Smooth muscle cell (in vitro differentiated cells): ENCODE measurements around the gene IPO5. TPM values are rescaled to one million over a fixed set of nuclear protein-coding genes. Genes with fewer than 3 reads are reported as not detected.

Experiments used
- DNase-seq: peaks from one replicate; lab custom pipeline; 2025; ENCODE audit not compliant: unreplicated experiment; lab: John Stamatoyannopoulos, UW
- H2AFZ ChIP-seq: fragments of 200-600 bp; sonication (generic); 2 replicates; pipeline ENCODE4 v1.6.0; 2016; ENCODE audit warnings: antibody characterized with exemption, low read depth, mild to moderate bottlenecking
- H3F3A ChIP-seq: fragments of 200-600 bp; sonication (generic); 2 replicates; pipeline ENCODE4 v1.6.0; 2017; ENCODE audit warnings: antibody characterized with exemption, low read depth
- H3K27ac ChIP-seq: fragments of 200-600 bp; sonication (generic); 2 replicates; pipeline ENCODE4 v1.5.1; 2016; ENCODE audit warnings: low read depth, mild to moderate bottlenecking
- H3K27me3 ChIP-seq: fragments of 200-600 bp; sonication (generic); 2 replicates; pipeline ENCODE4 v1.6.1; 2016; ENCODE audit warnings: low read depth, mild to moderate bottlenecking
- H3K36me3 ChIP-seq: fragments of 200-600 bp; sonication (generic); 2 replicates; pipeline ENCODE4 v1.5.1; 2016; ENCODE audit warnings: low read depth
- H3K4me1 ChIP-seq: fragments of 200-600 bp; sonication (generic); 2 replicates; pipeline ENCODE4 v1.5.1; 2016; ENCODE audit warnings: low read depth
- H3K4me2 ChIP-seq: fragments of 200-600 bp; sonication (generic); 2 replicates; pipeline ENCODE4 v1.6.0; 2016; ENCODE audit warnings: mild to moderate bottlenecking
- H3K4me3 ChIP-seq: fragments of 200-600 bp; sonication (generic); 2 replicates; pipeline ENCODE4 v1.5.1; 2016; ENCODE audit warnings: mild to moderate bottlenecking
- H3K79me2 ChIP-seq: fragments of 200-600 bp; sonication (generic); 2 replicates; pipeline ENCODE4 v1.6.0; 2016; ENCODE audit warnings: low read depth, mild to moderate bottlenecking
- H3K9ac ChIP-seq: fragments of 200-600 bp; sonication (generic); 2 replicates; pipeline ENCODE4 v1.6.0; 2016; ENCODE audit warnings: low read depth
- H3K9me3 ChIP-seq: fragments of 200-600 bp; sonication (generic); replicated peaks from 2 replicates; pipeline ENCODE4 v1.5.1; 2016; ENCODE audit warnings: low read depth
- H4K20me1 ChIP-seq: fragments of 200-600 bp; sonication (generic); 2 replicates; pipeline ENCODE4 v1.6.0; 2016; ENCODE audit warnings: low read depth
- WGBS: methylation state at CpG from one replicate; pipeline ENCODE4 v1.1.7; 2016; ENCODE audit warnings: low lambda C conversion rate; 5-methylcytosine and 5-hydroxymethylcytosine counted together
- polyA plus RNA-seq: library from polyadenylated mRNA; unstranded; fragments of >200 nt; fragmentation: Nextera tagmentation; extraction: Ambion mirVana; gene quantifications from 2 replicates; pipeline ENCODE4 v1.2.1, GENCODE V29; 2016
- small RNA-seq: library from RNA; depleted of rRNA; stranded (forward); fragments of <200 nt; gene quantifications from one replicate; pipeline ENCODE3, GENCODE V24; 2014
- total RNA-seq: library from RNA; depleted of rRNA; stranded (reverse); fragments of >200 nt; gene quantifications from 2 replicates; pipeline ENCODE4 v1.2.3, GENCODE V29; 2014
- TF ChIP-seq, protein P1 (sequence below): fragments of 200-600 bp; sonication (generic); IDR thresholded peaks from 2 replicates; pipeline ENCODE4 v1.5.1; 2017; ENCODE audit warnings: borderline replicate concordance, mild to moderate bottlenecking, antibody characterized with exemption; ENCODE audit not compliant: insufficient read depth, poor library complexity, severe bottlenecking

The IPO5 gene
- total and polyA plus RNA-seq, 2 experiments from 2014 or later, result 42.9 to 78.6 TPM

DNA sequence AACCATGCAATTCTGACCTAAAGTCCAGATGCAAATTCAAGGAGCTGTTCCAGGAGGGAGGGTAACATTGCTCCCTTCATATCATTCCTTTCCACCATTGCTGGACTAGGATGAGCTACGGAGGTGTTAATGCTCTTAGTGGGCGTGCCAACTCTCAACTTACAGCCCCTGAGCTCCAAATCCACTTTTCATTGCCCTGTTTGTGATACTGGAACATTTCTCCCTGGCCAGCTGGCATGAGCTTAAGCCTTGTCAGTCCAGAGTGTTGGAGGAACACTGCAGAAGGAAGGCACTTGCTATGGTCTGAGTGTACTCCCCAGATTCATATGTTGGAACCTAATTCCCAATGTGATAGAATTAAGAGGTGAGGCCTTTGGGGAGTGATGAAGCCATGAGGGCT is 119.0 kb downstream of the IPO5 start:
- no peak for DNase-seq
- 93% methylated on average over 2 of the region's 2 CpGs for WGBS
- Histone ChIP-seq H3K36me3 (no peaks in the 10 kb centered on the region), H3K27me3 (no peaks in the 10 kb centered on the region), H3K27ac (no peak overlapping the region), H3K9me3 (no peaks in the 10 kb centered on the region), H3K4me3 (no peak overlapping the region), H2AFZ (no peak overlapping the region), H4K20me1 (no peaks in the 10 kb centered on the region), H3F3A (no peaks in the 10 kb centered on the region), H3K4me2 (no peak overlapping the region), H3K9ac (no peak overlapping the region), H3K4me1 (no peaks in the 10 kb centered on the region), H3K79me2 (no peaks in the 10 kb centered on the region)
- TF ChIP-seq, protein P1, sequence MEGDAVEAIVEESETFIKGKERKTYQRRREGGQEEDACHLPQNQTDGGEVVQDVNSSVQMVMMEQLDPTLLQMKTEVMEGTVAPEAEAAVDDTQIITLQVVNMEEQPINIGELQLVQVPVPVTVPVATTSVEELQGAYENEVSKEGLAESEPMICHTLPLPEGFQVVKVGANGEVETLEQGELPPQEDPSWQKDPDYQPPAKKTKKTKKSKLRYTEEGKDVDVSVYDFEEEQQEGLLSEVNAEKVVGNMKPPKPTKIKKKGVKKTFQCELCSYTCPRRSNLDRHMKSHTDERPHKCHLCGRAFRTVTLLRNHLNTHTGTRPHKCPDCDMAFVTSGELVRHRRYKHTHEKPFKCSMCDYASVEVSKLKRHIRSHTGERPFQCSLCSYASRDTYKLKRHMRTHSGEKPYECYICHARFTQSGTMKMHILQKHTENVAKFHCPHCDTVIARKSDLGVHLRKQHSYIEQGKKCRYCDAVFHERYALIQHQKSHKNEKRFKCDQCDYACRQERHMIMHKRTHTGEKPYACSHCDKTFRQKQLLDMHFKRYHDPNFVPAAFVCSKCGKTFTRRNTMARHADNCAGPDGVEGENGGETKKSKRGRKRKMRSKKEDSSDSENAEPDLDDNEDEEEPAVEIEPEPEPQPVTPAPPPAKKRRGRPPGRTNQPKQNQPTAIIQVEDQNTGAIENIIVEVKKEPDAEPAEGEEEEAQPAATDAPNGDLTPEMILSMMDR, result no peak

Small RNA genes lying within 50 kb of the gene (small RNA-seq; reads per million reads assigned to genes)
- 0.16 reads per million for gene FTLP8

Other genes with a start within 250 kb of the IPO5 start
- 59.4 and 66.5 TPM in 2 replicates for gene FARP1, start 189.4 kb downstream of the IPO5 start, total RNA-seq
- gene FARP1, start 189.4 kb downstream of the IPO5 start, polyA plus RNA-seq, result 104 and 105 TPM in 2 replicates
- gene RNF113B, start 223.6 kb downstream of the IPO5 start, total RNA-seq, result not detected in 2 replicates
- 0.38 TPM in 1 of 2 replicates, not detected in the other for gene RNF113B, start 223.6 kb downstream of the IPO5 start, polyA plus RNA-seq